Esophagus muscularis mucosa (tissue), 4 donors: Measurements from ENCODE around the gene GPSM1. TPM values are rescaled to one million over a fixed set of nuclear protein-coding genes. Genes with fewer than 3 reads are reported as not detected.

ENCODE experiments used
- DNase-seq: peaks from one replicate; pipeline ENCODE4 v3.0.0-alpha.2; 2017; ENCODE audit errors: extremely low spot score
- H3K27ac ChIP-seq, 4 donors: fragments of 200-600 bp; sonication (generic); replicated peaks in 1 of 4; 1 replicate in 3 of 4; 2 replicates in 1 of 4; pipeline ENCODE4 v1.5.1; 2016 to 2019; ENCODE audit warnings: mild to moderate bottlenecking in 1 of 4
- H3K27me3 ChIP-seq, 4 donors: fragments of 200-600 bp; sonication (generic); one replicate each; pipeline versions ENCODE4 v1.5.1 to v1.6.0; 2016 to 2019
- H3K36me3 ChIP-seq, 4 donors: fragments of 200-600 bp; sonication (generic); one replicate each; pipeline ENCODE4 v1.5.1; 2016 to 2019
- H3K4me1 ChIP-seq, 4 donors: fragments of 200-600 bp; sonication (generic); one replicate each; pipeline ENCODE4 v1.5.1; 2016 to 2019
- H3K4me3 ChIP-seq, 4 donors: fragments of 200-600 bp; sonication (generic); 1 replicate in 2 of 4; 2 replicates in 2 of 4; pipeline ENCODE4 v1.5.1; 2016 to 2019; ENCODE audit warnings: mild to moderate bottlenecking in 4 of 4, moderate library complexity in 1 of 4
- H3K9me3 ChIP-seq, 4 donors: fragments of 200-600 bp; sonication (generic); 1 replicate in 3 of 4; 2 replicates in 1 of 4; pipeline ENCODE4 v1.5.1; 2016 to 2019
- CTCF ChIP-seq, 3 experiments: fragments of 200-600 bp in 2 of 3; fragments of 450-650 bp in 1 of 3; sonication (generic) in 2 of 3; IDR thresholded peaks; one replicate each; pipeline ENCODE4 v1.5.1; 2017 to 2019; ENCODE audit warnings: antibody characterized with exemption in 3 of 3, mild to moderate bottlenecking in 2 of 3, moderate library complexity in 1 of 3
- EP300 ChIP-seq: sonication (generic); formaldehyde crosslinking; IDR thresholded peaks from one replicate; pipeline ENCODE4 v1.6.1; 2017; ENCODE audit warnings: antibody characterized with exemption
- POLR2A ChIP-seq: fragments of 450-650 bp; IDR thresholded peaks from one replicate; pipeline ENCODE4 v1.6.1; 2017; ENCODE audit warnings: antibody characterized with exemption, moderate library complexity, mild to moderate bottlenecking, low read depth
- POLR2AphosphoS5 ChIP-seq, 2 donors: sonication (generic); formaldehyde crosslinking; IDR thresholded peaks; one replicate each; pipeline ENCODE4 v1.6.1; 2017; ENCODE audit warnings: antibody characterized with exemption in 2 of 2
- WGBS: methylation state at CpG from one replicate; pipeline ENCODE4 v1.1.5; 2018; 5-methylcytosine and 5-hydroxymethylcytosine counted together
- intact Hi-C: fragments of 100-400 bp; cut with DNase I; formaldehyde crosslinking; loops from one replicate; pipeline ENCODE4 v1.15.1; 2023
- total RNA-seq, 4 donors: library from RNA; depleted of rRNA; stranded (reverse); fragments of >200 nt; gene quantifications; one replicate each; pipeline versions ENCODE4 v1.1.0 to v1.2.1, GENCODE V29; 2016

Gene GPSM1
- total RNA-seq, 4 donors from 2014 or later = 8.3 to 18.5 (median 16.3) TPM

GRCh38 chr9:136396219-136396515 lies 68.8 kb downstream of the GPSM1 start:
- Histone ChIP-seq H3K27ac (no peak overlapping the region), H3K27me3 (no peaks in the 10 kb centered on the region), H3K36me3 (peaks cover 48 to 75% (median 71%) of the 10 kb centered on the region in 4 donors), H3K4me1 (peaks cover 18 to 25% (median 24%) of the 10 kb centered on the region in 4 donors), H3K4me3 (no peak overlapping the region), H3K9me3 (no peaks in the 10 kb centered on the region)
- WGBS = 67% methylated on average over 4 of the region's 4 CpGs
- intact Hi-C loops = loop anchor here (5.0 kb wide), 1 partner anchor 59 kb away; no protein-coding TSS in a partner anchor
- no peak for DNase-seq
- TF ChIP-seq CTCF (IDR thresholded peaks at IDR 0.05) = no peak
- TF ChIP-seq EP300 = no peak
- no peak for TF ChIP-seq POLR2A
- no peak for TF ChIP-seq POLR2AphosphoS5 (IDR thresholded peaks at IDR 0.05)

- H3K27ac ChIP-seq = no peak overlapping the region
- no peak overlapping the region for H3K4me3 ChIP-seq
- intact Hi-C loops = loop anchor here (5.0 kb wide), 1 partner anchor 60 kb away; no protein-coding TSS in a partner anchor
- H3K4me1 ChIP-seq = peaks cover 18 to 25% (median 24%) of the 10 kb centered on the region in 4 donors
- TF ChIP-seq POLR2AphosphoS5 (IDR thresholded peaks at IDR 0.05) (no peak), EP300 (no peak), POLR2A (no peak), CTCF (IDR thresholded peaks at IDR 0.05) (no peak)
- whole genome bisulfite sequencing = 77% methylated on average over 3 of the region's 6 CpGs
- no peaks in the 10 kb centered on the region for H3K9me3 ChIP-seq
- H3K36me3 ChIP-seq = peaks cover 33 to 71% (median 67%) of the 10 kb centered on the region in 4 donors
- DNase-seq = no peak
- no peaks in the 10 kb centered on the region for H3K27me3 ChIP-seq
Observed at GRCh38 chr9:136397643-136398042, 70.3 kb downstream of the GPSM1 start.

GRCh38 chr9:136398286-136398685 lies 70.9 kb downstream of the GPSM1 start:
- Histone ChIP-seq H3K36me3 (peaks cover 32 to 65% (median 62%) of the 10 kb centered on the region in 4 donors), H3K27ac (no peak overlapping the region), H3K4me3 (no peak overlapping the region), H3K4me1 (peaks cover 18 to 25% (median 24%) of the 10 kb centered on the region in 4 donors), H3K9me3 (no peaks in the 10 kb centered on the region), H3K27me3 (no peaks in the 10 kb centered on the region)
- no peak for DNase-seq
- 91% methylated on average over 10 of the region's 12 CpGs for WGBS
- no peak for TF ChIP-seq CTCF (IDR thresholded peaks at IDR 0.05)
- TF ChIP-seq POLR2AphosphoS5 (IDR thresholded peaks at IDR 0.05) = no peak
- TF ChIP-seq POLR2A = no peak
- no peak for TF ChIP-seq EP300
- intact Hi-C loops = loop anchor here (5.0 kb wide), 1 partner anchor 61 kb away; no protein-coding TSS in a partner anchor

GRCh38 chr9:136399176-136400037 lies 72.1 kb downstream of the GPSM1 start:
- peak overlapping the region; percentile 50 to 74 (median 62) for H3K27ac ChIP-seq
- intact Hi-C loops = loop anchor here (5.0 kb wide), 1 partner anchor 62 kb away; no protein-coding TSS in a partner anchor

More at GRCh38 chr9:136399176-136400037, 72.1 kb downstream of the GPSM1 start:
- TF ChIP-seq CTCF (IDR thresholded peaks at IDR 0.05) (no peak), POLR2A (no peak), POLR2AphosphoS5 (IDR thresholded peaks at IDR 0.05) (no peak), EP300 (no peak)
- DNase-seq = no peak
- Histone ChIP-seq H3K4me3 (peak overlapping the region; percentile 80 to 100 (median 88)), H3K27me3 (no peaks in the 10 kb centered on the region), H3K36me3 (peaks cover 22 to 65% (median 62%) of the 10 kb centered on the region in 4 donors), H3K4me1 (peaks cover 18 to 25% (median 24%) of the 10 kb centered on the region in 4 donors), H3K9me3 (no peaks in the 10 kb centered on the region)
- WGBS = 10% methylated on average over 8 of the region's 67 CpGs
